Endometrial microvascular endothelial cells (primary cell): ENCODE data around the gene TNFAIP3. TPM values are rescaled to one million over a fixed set of nuclear protein-coding genes. Genes with fewer than 3 reads are reported as not detected.
"Not testable (repeated sequence)": the region's sequence is repeated elsewhere in the genome, so short reads cannot be mapped to it uniquely, and the experiment has no call there.

Experiments
- in situ Hi-C: cut with HindIII; loops from 2 replicates; pipeline ENCODE4 v1.10.0; 2017; ENCODE audit warnings: low sequenced_read_pairs, low pct_unique_long_range_greater_than_20kb; ENCODE audit errors: inconsistent ontology term
- total RNA-seq: library from RNA; depleted of rRNA; stranded (reverse); fragments of >200 nt; gene quantifications from one replicate; pipeline ENCODE4 v1.2.3, GENCODE V29; 2015; ENCODE audit errors: inconsistent ontology term

Gene TNFAIP3
- total RNA-seq, 1 donor from 2014 or later: 3.7 TPM

- in situ Hi-C loops: no loop called here
Measured at GRCh38 chr6:137874204-137875057, 7.4 kb downstream of the TNFAIP3 start.

GRCh38 chr6:137875058-137875520, 8.0 kb downstream of the TNFAIP3 start:
- in situ Hi-C loops: no loop called here

GRCh38 chr6:137875606-137876005, 8.5 kb downstream of the TNFAIP3 start:
- in situ Hi-C loops: no loop called here

GRCh38 chr6:137876547-137876946, 9.5 kb downstream of the TNFAIP3 start:
- in situ Hi-C loops: no loop called here

- in situ Hi-C loops: no loop called here
Measured at GRCh38 chr6:137877113-137877512, 10.1 kb downstream of the TNFAIP3 start.

DNA sequence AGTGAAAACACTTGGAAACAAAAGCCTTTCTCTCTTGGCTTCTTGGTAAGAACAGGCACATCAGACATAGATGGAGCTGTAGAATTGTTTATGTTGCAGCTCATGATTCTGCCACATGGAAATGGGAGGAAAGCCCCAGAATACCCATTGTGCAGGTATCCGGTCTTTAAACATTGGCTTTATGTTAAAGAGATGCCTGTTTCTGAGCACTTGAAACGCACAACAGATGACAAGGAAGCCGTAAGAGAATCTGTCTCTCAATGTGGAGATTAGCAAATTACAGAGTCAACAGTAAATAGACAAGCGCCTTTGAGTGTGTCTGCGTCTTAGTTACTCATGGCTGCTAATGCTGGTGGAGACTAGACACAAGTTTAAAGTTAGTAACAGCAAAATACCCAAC, 10.5 kb downstream of the TNFAIP3 start:
- in situ Hi-C loops: no loop called here

DNA sequence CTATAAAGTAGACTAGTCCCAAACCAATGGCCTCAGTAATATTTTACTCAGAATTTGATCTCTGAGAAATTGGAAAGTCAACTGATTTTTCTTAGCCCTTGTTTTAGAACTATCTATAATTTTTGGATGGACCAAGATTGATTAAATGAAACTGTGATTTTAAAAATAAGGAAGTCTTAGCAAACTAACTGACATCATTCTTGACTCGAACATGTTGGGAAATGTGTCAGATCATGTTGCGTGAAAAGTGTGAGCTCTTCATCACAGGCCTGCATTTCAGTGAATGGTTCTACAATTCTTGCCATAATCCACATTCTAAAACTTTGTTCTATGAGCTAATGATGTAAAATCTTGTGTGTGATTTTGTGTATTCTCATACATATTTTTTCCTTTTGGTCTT, 11.0 kb downstream of the TNFAIP3 start:
- in situ Hi-C loops: no loop called here

GRCh38 chr6:137878486-137879285, 11.6 kb downstream of the TNFAIP3 start:
- in situ Hi-C loops: no loop called here

GRCh38 chr6:137879299-137879698, 12.2 kb downstream of the TNFAIP3 start:
- in situ Hi-C loops: no loop called here

DNA sequence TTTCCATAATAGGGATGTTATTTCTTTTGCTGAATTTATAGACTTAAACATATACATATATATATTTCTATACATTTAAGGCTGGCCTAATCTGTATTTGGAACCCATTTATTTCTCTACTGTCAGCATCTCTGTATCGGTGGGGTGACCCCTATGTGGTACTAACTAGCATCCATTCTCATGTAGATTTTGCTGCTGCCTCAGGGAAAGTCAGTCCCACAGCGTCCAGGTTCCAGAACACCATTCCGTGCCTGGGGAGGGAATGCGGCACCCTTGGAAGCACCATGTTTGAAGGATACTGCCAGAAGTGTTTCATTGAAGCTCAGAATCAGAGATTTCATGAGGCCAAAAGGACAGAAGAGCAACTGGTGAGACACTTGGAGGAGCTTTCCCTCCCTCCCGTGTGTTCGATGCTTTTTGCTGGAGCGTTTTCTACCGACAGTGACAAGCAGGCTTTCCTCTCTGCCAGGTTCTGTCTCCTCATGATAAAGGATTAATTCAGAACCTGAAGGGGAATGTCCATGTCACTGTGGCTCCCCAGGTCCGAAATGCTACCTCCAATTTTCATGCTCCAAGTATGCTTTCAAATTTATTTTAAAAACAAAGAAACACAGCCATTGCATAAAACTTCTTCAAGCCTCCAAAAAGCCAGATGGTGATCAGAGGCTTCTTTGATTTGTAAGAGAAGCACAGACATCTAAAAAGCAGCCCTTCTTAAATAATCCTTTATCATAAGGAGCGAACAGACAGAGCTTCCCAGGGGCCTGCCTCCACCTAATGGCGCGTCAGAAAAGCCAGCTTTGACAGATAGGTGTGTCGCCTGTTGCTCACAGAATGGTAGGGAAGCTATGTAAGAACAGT, 13.1 kb downstream of the TNFAIP3 start:
- in situ Hi-C loops: no loop called here

DNA sequence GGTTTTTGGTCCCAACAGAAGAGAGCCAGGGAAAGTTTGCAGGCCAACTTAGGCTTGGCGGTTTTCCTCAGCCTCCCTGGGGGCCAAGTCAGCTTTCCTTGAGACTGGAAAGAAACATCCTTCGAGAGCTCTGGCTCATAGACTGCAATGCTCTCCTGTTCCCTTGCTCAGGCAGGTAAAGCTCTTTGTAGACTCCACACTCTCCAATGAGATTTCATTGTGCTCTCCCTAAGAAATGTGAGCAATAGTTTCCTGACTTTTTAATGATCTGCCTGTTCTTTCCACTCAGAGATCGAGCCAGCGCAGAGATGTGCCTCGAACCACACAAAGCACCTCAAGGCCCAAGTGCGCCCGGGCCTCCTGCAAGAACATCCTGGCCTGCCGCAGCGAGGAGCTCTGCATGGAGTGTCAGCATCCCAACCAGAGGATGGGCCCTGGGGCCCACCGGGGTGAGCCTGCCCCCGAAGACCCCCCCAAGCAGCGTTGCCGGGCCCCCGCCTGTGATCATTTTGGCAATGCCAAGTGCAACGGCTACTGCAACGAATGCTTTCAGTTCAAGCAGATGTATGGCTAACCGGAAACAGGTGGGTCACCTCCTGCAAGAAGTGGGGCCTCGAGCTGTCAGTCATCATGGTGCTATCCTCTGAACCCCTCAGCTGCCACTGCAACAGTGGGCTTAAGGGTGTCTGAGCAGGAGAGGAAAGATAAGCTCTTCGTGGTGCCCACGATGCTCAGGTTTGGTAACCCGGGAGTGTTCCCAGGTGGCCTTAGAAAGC, 13.9 kb downstream of the TNFAIP3 start:
- in situ Hi-C loops: no loop called here

DNA sequence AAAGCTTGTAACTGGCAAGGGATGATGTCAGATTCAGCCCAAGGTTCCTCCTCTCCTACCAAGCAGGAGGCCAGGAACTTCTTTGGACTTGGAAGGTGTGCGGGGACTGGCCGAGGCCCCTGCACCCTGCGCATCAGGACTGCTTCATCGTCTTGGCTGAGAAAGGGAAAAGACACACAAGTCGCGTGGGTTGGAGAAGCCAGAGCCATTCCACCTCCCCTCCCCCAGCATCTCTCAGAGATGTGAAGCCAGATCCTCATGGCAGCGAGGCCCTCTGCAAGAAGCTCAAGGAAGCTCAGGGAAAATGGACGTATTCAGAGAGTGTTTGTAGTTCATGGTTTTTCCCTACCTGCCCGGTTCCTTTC, 14.4 kb downstream of the TNFAIP3 start:
- in situ Hi-C loops: no loop called here

DNA sequence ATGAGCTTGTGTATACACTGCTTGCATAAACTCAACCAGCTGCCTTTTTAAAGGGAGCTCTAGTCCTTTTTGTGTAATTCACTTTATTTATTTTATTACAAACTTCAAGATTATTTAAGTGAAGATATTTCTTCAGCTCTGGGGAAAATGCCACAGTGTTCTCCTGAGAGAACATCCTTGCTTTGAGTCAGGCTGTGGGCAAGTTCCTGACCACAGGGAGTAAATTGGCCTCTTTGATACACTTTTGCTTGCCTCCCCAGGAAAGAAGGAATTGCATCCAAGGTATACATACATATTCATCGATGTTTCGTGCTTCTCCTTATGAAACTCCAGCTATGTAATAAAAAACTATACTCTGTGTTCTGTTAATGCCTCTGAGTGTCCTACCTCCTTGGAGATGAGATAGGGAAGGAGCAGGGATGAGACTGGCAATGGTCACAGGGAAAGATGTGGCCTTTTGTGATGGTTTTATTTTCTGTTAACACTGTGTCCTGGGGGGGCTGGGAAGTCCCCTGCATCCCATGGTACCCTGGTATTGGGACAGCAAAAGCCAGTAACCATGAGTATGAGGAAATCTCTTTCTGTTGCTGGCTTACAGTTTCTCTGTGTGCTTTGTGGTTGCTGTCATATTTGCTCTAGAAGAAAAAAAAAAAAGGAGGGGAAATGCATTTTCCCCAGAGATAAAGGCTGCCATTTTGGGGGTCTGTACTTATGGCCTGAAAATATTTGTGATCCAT, 15.3 kb downstream of the TNFAIP3 start:
- in situ Hi-C loops: no loop called here

DNA sequence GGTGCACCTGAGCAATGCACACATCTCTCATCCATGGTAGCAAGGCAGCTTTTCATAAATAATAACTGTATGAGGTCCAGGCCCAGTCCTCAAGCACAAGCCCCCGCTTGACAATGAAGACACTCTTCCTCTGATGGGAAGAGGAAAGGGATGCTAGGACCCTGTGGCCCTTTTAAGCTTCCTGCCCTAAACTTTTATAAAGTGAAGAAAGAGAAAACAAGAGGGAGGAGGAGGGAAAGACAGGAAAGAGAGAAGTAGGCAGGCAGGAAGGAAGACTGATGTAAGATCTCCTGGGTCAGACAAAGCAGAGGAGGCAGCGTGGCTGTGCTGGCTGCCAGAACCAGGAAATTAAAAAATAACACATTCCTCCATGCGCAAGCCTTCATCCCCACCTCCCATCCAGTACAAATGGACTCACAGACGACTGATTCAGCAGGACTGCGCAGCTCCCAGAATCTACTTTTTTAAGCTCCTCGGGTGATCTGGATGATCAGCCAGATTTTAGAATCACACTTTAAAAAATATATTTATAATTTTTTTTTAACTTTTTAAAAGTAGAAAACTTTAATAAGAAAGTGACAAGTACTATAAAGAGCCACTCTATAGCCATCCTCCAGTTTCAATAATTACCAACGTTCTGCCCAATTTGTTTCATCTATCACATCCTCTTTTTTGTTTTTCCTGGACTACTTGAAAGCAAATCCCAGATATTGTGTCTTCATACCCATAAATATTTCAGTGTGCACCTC, 16.5 kb downstream of the TNFAIP3 start:
- in situ Hi-C loops: no loop called here

DNA sequence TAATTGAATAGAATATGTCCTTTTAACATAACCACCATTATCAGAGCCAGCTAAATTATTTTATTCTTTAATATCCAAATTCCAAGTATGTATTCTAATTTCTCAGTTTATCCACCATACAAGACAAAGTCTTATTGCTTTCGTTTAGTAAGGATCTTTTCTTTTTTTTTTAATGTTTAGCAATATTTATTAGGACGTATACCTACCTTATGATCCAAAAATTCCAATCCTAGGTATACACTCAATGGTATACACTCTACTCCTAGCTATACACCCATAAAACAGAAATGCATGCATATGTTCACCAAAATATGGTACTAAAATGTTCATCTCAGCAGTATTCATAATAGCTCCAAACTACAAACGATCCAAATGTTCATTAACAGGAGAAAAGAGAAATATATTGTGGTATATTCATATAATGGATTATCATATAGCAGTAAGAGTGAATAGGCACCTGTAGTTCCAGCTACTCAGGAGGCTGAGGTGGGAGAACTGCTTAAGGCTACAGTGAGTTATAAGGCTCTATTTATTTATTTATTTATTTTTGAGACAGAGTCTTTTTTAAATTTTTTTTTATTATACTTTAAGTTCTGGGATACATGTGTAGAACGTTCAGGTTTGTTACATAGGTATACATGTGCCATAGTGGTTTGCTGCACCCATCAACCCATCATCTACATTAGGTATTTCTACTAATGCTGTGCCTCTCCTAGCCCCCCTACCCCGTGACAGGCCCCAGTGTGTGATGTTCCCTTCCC, 17.3 kb downstream of the TNFAIP3 start:
- in situ Hi-C loops: no loop called here

DNA sequence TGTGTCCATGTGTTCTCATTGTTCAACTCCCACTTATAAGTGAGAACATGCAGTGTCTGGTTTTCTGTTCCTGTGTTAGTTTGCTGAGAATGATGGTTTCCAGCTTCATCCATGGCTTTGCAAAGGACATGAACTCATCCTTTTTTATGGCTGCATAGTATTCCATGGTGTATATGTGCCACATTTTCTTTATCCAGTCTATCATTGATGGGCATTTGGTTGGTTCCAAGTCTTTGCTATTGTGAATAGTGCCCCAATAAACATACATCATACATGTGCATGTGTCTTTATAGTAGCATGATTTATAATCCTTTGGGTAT, 17.8 kb downstream of the TNFAIP3 start:
- in situ Hi-C loops: not testable (repeated sequence)

DNA sequence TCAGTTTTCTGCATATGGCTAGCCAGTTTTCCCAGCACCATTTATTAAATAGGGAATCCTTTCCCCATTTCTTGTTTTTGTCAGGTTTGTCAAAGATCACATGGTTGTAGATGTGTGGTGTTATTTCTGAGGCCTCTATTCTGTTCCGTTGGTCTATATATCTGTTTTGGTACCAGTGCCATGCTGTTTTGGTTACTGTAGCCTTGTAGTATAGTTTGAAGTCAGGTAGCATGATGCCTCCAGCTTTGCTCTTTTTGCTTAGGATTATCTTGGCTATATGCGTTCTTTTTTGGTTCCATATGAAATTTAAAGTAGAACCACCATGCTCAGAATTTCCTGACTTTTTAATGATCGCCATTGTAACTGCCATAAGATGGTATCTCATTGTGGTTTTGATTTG, 19.2 kb downstream of the TNFAIP3 start:
- in situ Hi-C loops: not testable (repeated sequence)
